ENCODE results near the gene DOCK9. TPM values are rescaled to one million over a fixed set of nuclear protein-coding genes. Genes with fewer than 3 reads are reported as not detected.

The DOCK9 gene
- total RNA-seq, 1 donor from 2014 or later, result 339 TPM

GRCh38 chr13:98888222-98888889, 89.5 kb downstream of the DOCK9 start:
- TF ChIP-seq CTCF (IDR thresholded peaks at IDR 0.05; ENCODE audit: unreplicated experiment), result no peak
- Mint-ChIP-seq H3K4me3 (ENCODE audit: unreplicated experiment) (peak overlapping the region; percentile 0), H3K36me3 (ENCODE audit: low read depth, unreplicated experiment) (peaks cover 58% of the 10 kb centered on the region), H3K4me1 (ENCODE audit: unreplicated experiment) (peaks cover 52% of the 10 kb centered on the region), H3K9me3 (ENCODE audit: unreplicated experiment) (no peaks in the 10 kb centered on the region), H3K27me3 (ENCODE audit: unreplicated experiment) (no peaks in the 10 kb centered on the region), H3K27ac (ENCODE audit: unreplicated experiment) (no peak overlapping the region)
- no peak for DNase-seq (ENCODE audit: low spot score)

GRCh38 chr13:98886587-98887230, 91.2 kb downstream of the DOCK9 start:
- peak overlapping the region; percentile 19 for H3K4me3 Mint-ChIP-seq (ENCODE audit: unreplicated experiment)
- TF ChIP-seq CTCF (IDR thresholded peaks at IDR 0.05; ENCODE audit: unreplicated experiment), result no peak
- H3K36me3 Mint-ChIP-seq (ENCODE audit: low read depth, unreplicated experiment), result peaks cover 67% of the 10 kb centered on the region
- H3K9me3 Mint-ChIP-seq (ENCODE audit: unreplicated experiment), result no peaks in the 10 kb centered on the region
- peak overlapping the region; percentile 9 for H3K27ac Mint-ChIP-seq (ENCODE audit: unreplicated experiment)
- H3K4me1 Mint-ChIP-seq (ENCODE audit: unreplicated experiment), result peaks cover 36% of the 10 kb centered on the region
- DNase-seq (ENCODE audit: low spot score), result no peak
- no peaks in the 10 kb centered on the region for H3K27me3 Mint-ChIP-seq (ENCODE audit: unreplicated experiment)

- no peak overlapping the region for H3K4me3 Mint-ChIP-seq (ENCODE audit: unreplicated experiment)
- no peak for TF ChIP-seq CTCF (IDR thresholded peaks at IDR 0.05; ENCODE audit: unreplicated experiment)
- H3K27ac Mint-ChIP-seq (ENCODE audit: unreplicated experiment), result no peak overlapping the region
- no peak for DNase-seq (ENCODE audit: low spot score)
- no peaks in the 10 kb centered on the region for H3K9me3 Mint-ChIP-seq (ENCODE audit: unreplicated experiment)
- peaks cover 1% of the 10 kb centered on the region for H3K27me3 Mint-ChIP-seq (ENCODE audit: unreplicated experiment)
- peaks cover 72% of the 10 kb centered on the region for H3K36me3 Mint-ChIP-seq (ENCODE audit: low read depth, unreplicated experiment)
- peaks cover 31% of the 10 kb centered on the region for H3K4me1 Mint-ChIP-seq (ENCODE audit: unreplicated experiment)
Observed at GRCh38 chr13:98885600-98885999, 92.3 kb downstream of the DOCK9 start.

- DNase-seq (ENCODE audit: low spot score), result no peak
- Mint-ChIP-seq H3K4me3 (ENCODE audit: unreplicated experiment) (no peak overlapping the region), H3K27me3 (ENCODE audit: unreplicated experiment) (peaks cover 1% of the 10 kb centered on the region), H3K9me3 (ENCODE audit: unreplicated experiment) (no peaks in the 10 kb centered on the region), H3K4me1 (ENCODE audit: unreplicated experiment) (peaks cover 19% of the 10 kb centered on the region), H3K27ac (ENCODE audit: unreplicated experiment) (no peak overlapping the region), H3K36me3 (ENCODE audit: low read depth, unreplicated experiment) (peaks cover 78% of the 10 kb centered on the region)
- no peak for TF ChIP-seq CTCF (IDR thresholded peaks at IDR 0.05; ENCODE audit: unreplicated experiment)
Observed at GRCh38 chr13:98883998-98884397, 93.9 kb downstream of the DOCK9 start.

GRCh38 chr13:98881390-98881789, 96.5 kb downstream of the DOCK9 start:
- DNase-seq (ENCODE audit: low spot score), result no peak
- peaks cover 4% of the 10 kb centered on the region for H3K27me3 Mint-ChIP-seq (ENCODE audit: unreplicated experiment)
- H3K36me3 Mint-ChIP-seq (ENCODE audit: low read depth, unreplicated experiment), result peaks cover 83% of the 10 kb centered on the region
- peaks cover 18% of the 10 kb centered on the region for H3K4me1 Mint-ChIP-seq (ENCODE audit: unreplicated experiment)
- H3K9me3 Mint-ChIP-seq (ENCODE audit: unreplicated experiment), result no peaks in the 10 kb centered on the region
- peak overlapping the region; percentile 66 for H3K4me3 Mint-ChIP-seq (ENCODE audit: unreplicated experiment)
- TF ChIP-seq CTCF (IDR thresholded peaks at IDR 0.05; ENCODE audit: unreplicated experiment), result no peak
- H3K27ac Mint-ChIP-seq (ENCODE audit: unreplicated experiment), result no peak overlapping the region

Measured in endothelial cell (in vitro differentiated cells).